OCI-LY1 (cell line): ENCODE results near the gene TMOD2.
A peak's percentile ranks its signal among the peaks of the same experiment; 100 is the strongest.

Experiments
- H2AFZ ChIP-seq: fragments of 200-600 bp; sonication (generic), shearing (Covaris generic); 2 replicates; pipeline ENCODE4 v1.6.0; 2014; ENCODE audit warnings: antibody characterized with exemption, mild to moderate bottlenecking, low read length
- H3F3A ChIP-seq: fragments of 200-600 bp; sonication (generic), shearing (Covaris generic); 2 replicates; pipeline ENCODE4 v1.6.0; 2014; ENCODE audit warnings: mild to moderate bottlenecking, antibody characterized with exemption, low read length, moderate library complexity; ENCODE audit not compliant: insufficient read depth
- H3K27ac ChIP-seq: fragments of 200-600 bp; sonication (generic); 2 replicates; pipeline ENCODE4 v1.5.1; 2014; ENCODE audit warnings: low read length, mixed run types, mild to moderate bottlenecking, low read depth; ENCODE audit not compliant: poor library complexity, severe bottlenecking
- H3K27me3 ChIP-seq: fragments of 200-600 bp; sonication (generic); 2 replicates; pipeline ENCODE4 v1.6.0; 2014; ENCODE audit warnings: antibody characterized with exemption, mild to moderate bottlenecking, low read length, moderate library complexity; ENCODE audit not compliant: insufficient read depth
- H3K36me3 ChIP-seq: fragments of 200-600 bp; sonication (generic); 2 replicates; pipeline ENCODE4 v1.6.1; 2014; ENCODE audit warnings: mild to moderate bottlenecking, antibody characterized with exemption, low read length, moderate library complexity, mixed read lengths; ENCODE audit not compliant: insufficient read depth
- H3K4me1 ChIP-seq: fragments of 200-600 bp; sonication (generic); 2 replicates; pipeline ENCODE4 v1.5.1; 2014; ENCODE audit warnings: mild to moderate bottlenecking, low read length, moderate library complexity; ENCODE audit not compliant: insufficient read depth, severe bottlenecking
- H3K4me2 ChIP-seq: fragments of 200-600 bp; sonication (generic), shearing (Covaris generic); 2 replicates; pipeline ENCODE4 v1.6.1; 2014; ENCODE audit warnings: low read length
- H3K4me3 ChIP-seq: fragments of 200-600 bp; sonication (generic); 2 replicates; pipeline ENCODE4 v1.5.1; 2014; ENCODE audit warnings: low read length, low read depth, mild to moderate bottlenecking, mixed read lengths; ENCODE audit not compliant: poor library complexity, severe bottlenecking
- H3K79me2 ChIP-seq: fragments of 200-600 bp; shearing (Covaris generic); 2 replicates; pipeline ENCODE4 v1.6.1; 2016; ENCODE audit warnings: mixed run types, low read length, mixed read lengths; ENCODE audit not compliant: insufficient read depth
- H3K9ac ChIP-seq: fragments of 200-600 bp; sonication (generic), shearing (Covaris generic); 2 replicates; pipeline ENCODE4 v1.6.1; 2014; ENCODE audit warnings: mild to moderate bottlenecking, low read length, mixed read lengths
- H3K9me2 ChIP-seq: fragments of 200-600 bp; sonication (generic), shearing (Covaris generic); 2 replicates; pipeline ENCODE4 v1.6.1; 2014; ENCODE audit warnings: low read depth, mild to moderate bottlenecking, low read length, mixed read lengths
- H3K9me3 ChIP-seq: fragments of 200-600 bp; shearing (Covaris generic); 2 replicates; pipeline ENCODE4 v1.6.1; 2014; ENCODE audit warnings: low read length, mixed read lengths
- H4K20me1 ChIP-seq: fragments of 200-600 bp; sonication (generic), shearing (Covaris generic); 2 replicates; pipeline ENCODE4 v1.6.0; 2016; ENCODE audit warnings: mild to moderate bottlenecking, low read length; ENCODE audit not compliant: insufficient read depth
- CTCF ChIP-seq: fragments of 200-600 bp; sonication (generic), shearing (Covaris generic); IDR thresholded peaks from 2 replicates; pipeline ENCODE4 v1.5.1; 2017; ENCODE audit warnings: mild to moderate bottlenecking, antibody characterized with exemption, low read length, moderate library complexity, mixed read lengths
- EZH2 ChIP-seq: fragments of 200-600 bp; sonication (generic), shearing (Covaris generic); IDR thresholded peaks from 2 replicates; pipeline ENCODE4 v1.8.0; 2017; ENCODE audit warnings: borderline replicate concordance, mixed run types, mild to moderate bottlenecking, antibody characterized with exemption, low read length, moderate library complexity, mixed read lengths

TMOD2 gene

GRCh38 chr15:51830276-51830806, 78.9 kb downstream of the TMOD2 start:
- Histone ChIP-seq H3K9ac (peak overlapping the region; percentile 77), H3K4me1 (peaks cover 40% of the 10 kb centered on the region), H3K9me2 (no peaks in the 10 kb centered on the region), H4K20me1 (no peaks in the 10 kb centered on the region), H3K4me3 (peak overlapping the region; percentile 79), H3K27ac (peak overlapping the region; percentile 26), H3K4me2 (peak overlapping the region; percentile 65), H3K36me3 (no peaks in the 10 kb centered on the region), H3F3A (no peaks in the 10 kb centered on the region), H3K27me3 (0 out of 2 replicates have a peak, but pooled peaks cover 3% of the 10 kb centered on the region), H3K9me3 (no peaks in the 10 kb centered on the region), H2AFZ (no peak overlapping the region), H3K79me2 (peaks cover 46% of the 10 kb centered on the region)
- TF ChIP-seq EZH2 (no peak), CTCF (no peak)

GRCh38 chr15:51833772-51834171, 82.4 kb downstream of the TMOD2 start:
- Histone ChIP-seq H2AFZ (no peak overlapping the region), H4K20me1 (no peaks in the 10 kb centered on the region), H3K9ac (no peak overlapping the region), H3K79me2 (peaks cover 57% of the 10 kb centered on the region), H3F3A (no peaks in the 10 kb centered on the region), H3K27me3 (0 out of 2 replicates have a peak, but pooled peaks cover 2% of the 10 kb centered on the region), H3K4me1 (peaks cover 74% of the 10 kb centered on the region), H3K36me3 (no peaks in the 10 kb centered on the region), H3K4me2 (no peak overlapping the region), H3K9me2 (no peaks in the 10 kb centered on the region), H3K4me3 (no peak overlapping the region), H3K9me3 (no peaks in the 10 kb centered on the region), H3K27ac (no peak overlapping the region)
- TF ChIP-seq EZH2 (no peak), CTCF (no peak)

GRCh38 chr15:51837792-51838251, 86.4 kb downstream of the TMOD2 start:
- no peaks in the 10 kb centered on the region for H3K36me3 ChIP-seq
- H3K9me2 ChIP-seq, result no peaks in the 10 kb centered on the region
- H2AFZ ChIP-seq, result no peak overlapping the region
- H3K27ac ChIP-seq, result peak overlapping the region; percentile 65
- H3K4me3 ChIP-seq, result peak overlapping the region; percentile 45
- peaks cover 70% of the 10 kb centered on the region for H3K4me1 ChIP-seq
- peak overlapping the region; percentile 47; the same call in 1 of the 2 replicates for H3K9ac ChIP-seq
- H3K27me3 ChIP-seq, result no peaks in the 10 kb centered on the region
- H3K4me2 ChIP-seq, result peak overlapping the region; percentile 66
- peaks cover 69% of the 10 kb centered on the region for H3K79me2 ChIP-seq
- TF ChIP-seq EZH2, result no peak
- no peak for TF ChIP-seq CTCF
- H3F3A ChIP-seq, result no peaks in the 10 kb centered on the region
- no peaks in the 10 kb centered on the region for H4K20me1 ChIP-seq
- no peaks in the 10 kb centered on the region for H3K9me3 ChIP-seq
